Measurements from ENCODE around the gene PRKAA2. TPM values are rescaled to one million over a fixed set of nuclear protein-coding genes. Genes with fewer than 3 reads are reported as not detected.

Gene PRKAA2
- total and polyA plus RNA-seq, 2 of the 13 experiments (the other 11 are each of a cell fraction or from before 2014, with no cell fraction given) = 6.0 to 7.5 TPM

GRCh38 chr1:56645677-56646305, 677 bp downstream of the PRKAA2 start:
- H3K79me2 ChIP-seq (ENCODE audit: insufficient read depth, low read length) = peaks cover 53% of the 10 kb centered on the region
- ChIA-PET CTCF (ENCODE audit: low intra/inter-chr PET ratio, low total read pairs) (interaction anchor here (1.3 kb wide), 1 partner anchor 63 kb away, joined by 3 read pairs; no protein-coding TSS in a partner anchor), POLR2A (interaction anchor here (2.3 kb wide), 1 partner anchor 43 kb away, joined by 18 read pairs; no protein-coding TSS in a partner anchor)
- H3K4me2 ChIP-seq (ENCODE audit: low read depth, low read length) = peak overlapping the region; percentile 73
- no peaks in the 10 kb centered on the region; a peak in 1 of 5 replicates for H3K27me3 ChIP-seq (ENCODE audit: control insufficient read depth in 1 of 2, insufficient read depth in 2 of 2, low read length in 2 of 2)
- DNase-seq (ENCODE audit: low spot score) (peak; percentile 21), FAIRE-seq (no peak), ATAC-seq (peak; percentile 69)
- no peaks in the 10 kb centered on the region for H3K36me3 ChIP-seq (replicated peaks in 1 of 2; ENCODE audit: control insufficient read depth in 1 of 2, insufficient read depth in 2 of 2, low read length in 2 of 2)
- H3K27ac ChIP-seq (ENCODE audit: extremely low read length, insufficient read depth, low read length) = peak overlapping the region; percentile 78
- H4K20me1 ChIP-seq (ENCODE audit: insufficient read depth, low read length) = no peaks in the 10 kb centered on the region; the same call in 1 of the 2 replicates
- 0% methylated on average over 12 of the region's 18 CpGs for WGBS (ENCODE audit: low lambda C conversion rate)
- in situ Hi-C loops (cut with HindIII; ENCODE audit: extremely low pct_ligation_motif_present, low pct_unique_long_range_greater_than_20kb) (loop anchor here (5.0 kb wide), 1 partner anchor 42 kb away; no protein-coding TSS in a partner anchor), intact Hi-C loops (cut with micrococcal nuclease; ENCODE audit: unreplicated experiment) (loop anchor here (5.0 kb wide), 1 partner anchor 42 kb away; no protein-coding TSS in a partner anchor)
- H3K4me3 ChIP-seq (replicated peaks in 1 of 3; ENCODE audit: insufficient read depth in 1 of 3, low read depth in 2 of 3, low read length in 3 of 3) = peak overlapping the region; percentile 69 to 87 (median 80)
- no peaks in the 10 kb centered on the region for H3K9me3 ChIP-seq (ENCODE audit: low read length)
- BruUV-seq (replicated peaks) = no TSS peak
- H2AFZ ChIP-seq (ENCODE audit: low read length) = no peak overlapping the region
- H3K4me1 ChIP-seq (ENCODE audit: insufficient read depth, low read length) = peaks cover 41% of the 10 kb centered on the region
- H3K9ac ChIP-seq (ENCODE audit: insufficient read depth, low read depth, low read length) = peak overlapping the region; percentile 87
- TF ChIP-seq TGIF2 (CRISPR knock-in tag; IDR thresholded peaks at IDR 0.05) (no peak), NR1H2 (CRISPR knock-in tag; IDR thresholded peaks at IDR 0.05; ENCODE audit: borderline replicate concordance, low read depth) (no peak), ETV6 (CRISPR knock-in tag; conservative IDR thresholded peaks at IDR 0.05) (no peak), ZNF720 (CRISPR knock-in tag; IDR thresholded peaks at IDR 0.05) (no peak), KLF11 (CRISPR knock-in tag; IDR thresholded peaks at IDR 0.05) (no peak), RFX3 (CRISPR knock-in tag; IDR thresholded peaks at IDR 0.05) (no peak), ZNF761 (CRISPR knock-in tag; conservative IDR thresholded peaks at IDR 0.05) (0 out of 2 replicates have a peak, but pooled peaks have one; percentile 0), ZNF468 (CRISPR knock-in tag; IDR thresholded peaks at IDR 0.05) (no peak), SP2 (CRISPR knock-in tag; IDR thresholded peaks at IDR 0.05) (no peak), ZNF281 (CRISPR knock-in tag; IDR thresholded peaks at IDR 0.05; ENCODE audit: borderline replicate concordance) (no peak), NR2F6 (IDR thresholded peaks at IDR 0.05) (0 out of 2 replicates have a peak, but pooled peaks have one; percentile 23), NR2F6 (CRISPR knock-in tag; IDR thresholded peaks at IDR 0.05) (no peak)
- TF ChIP-seq, protein P1, sequence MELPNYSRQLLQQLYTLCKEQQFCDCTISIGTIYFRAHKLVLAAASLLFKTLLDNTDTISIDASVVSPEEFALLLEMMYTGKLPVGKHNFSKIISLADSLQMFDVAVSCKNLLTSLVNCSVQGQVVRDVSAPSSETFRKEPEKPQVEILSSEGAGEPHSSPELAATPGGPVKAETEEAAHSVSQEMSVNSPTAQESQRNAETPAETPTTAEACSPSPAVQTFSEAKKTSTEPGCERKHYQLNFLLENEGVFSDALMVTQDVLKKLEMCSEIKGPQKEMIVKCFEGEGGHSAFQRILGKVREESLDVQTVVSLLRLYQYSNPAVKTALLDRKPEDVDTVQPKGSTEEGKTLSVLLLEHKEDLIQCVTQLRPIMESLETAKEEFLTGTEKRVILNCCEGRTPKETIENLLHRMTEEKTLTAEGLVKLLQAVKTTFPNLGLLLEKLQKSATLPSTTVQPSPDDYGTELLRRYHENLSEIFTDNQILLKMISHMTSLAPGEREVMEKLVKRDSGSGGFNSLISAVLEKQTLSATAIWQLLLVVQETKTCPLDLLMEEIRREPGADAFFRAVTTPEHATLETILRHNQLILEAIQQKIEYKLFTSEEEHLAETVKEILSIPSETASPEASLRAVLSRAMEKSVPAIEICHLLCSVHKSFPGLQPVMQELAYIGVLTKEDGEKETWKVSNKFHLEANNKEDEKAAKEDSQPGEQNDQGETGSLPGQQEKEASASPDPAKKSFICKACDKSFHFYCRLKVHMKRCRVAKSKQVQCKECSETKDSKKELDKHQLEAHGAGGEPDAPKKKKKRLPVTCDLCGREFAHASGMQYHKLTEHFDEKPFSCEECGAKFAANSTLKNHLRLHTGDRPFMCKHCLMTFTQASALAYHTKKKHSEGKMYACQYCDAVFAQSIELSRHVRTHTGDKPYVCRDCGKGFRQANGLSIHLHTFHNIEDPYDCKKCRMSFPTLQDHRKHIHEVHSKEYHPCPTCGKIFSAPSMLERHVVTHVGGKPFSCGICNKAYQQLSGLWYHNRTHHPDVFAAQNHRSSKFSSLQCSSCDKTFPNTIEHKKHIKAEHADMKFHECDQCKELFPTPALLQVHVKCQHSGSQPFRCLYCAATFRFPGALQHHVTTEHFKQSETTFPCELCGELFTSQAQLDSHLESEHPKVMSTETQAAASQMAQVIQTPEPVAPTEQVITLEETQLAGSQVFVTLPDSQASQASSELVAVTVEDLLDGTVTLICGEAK (IDR thresholded peaks at IDR 0.05) = no peak
- TF ChIP-seq, protein P1 (CRISPR knock-in tag; IDR thresholded peaks at IDR 0.05) = 0 out of 2 replicates have a peak, but pooled peaks have one; percentile 6

Measured in HepG2 (cell line).